Measurements from ENCODE around the gene CITED2. TPM values are rescaled to one million over a fixed set of nuclear protein-coding genes. Genes with fewer than 3 reads are reported as not detected.

The CITED2 gene
- total RNA-seq, 1 donor from 2014 or later, result 22.5 TPM

GRCh38 chr6:139373928-139374356, 506 bp downstream of the CITED2 start:
- DNase-seq (no peak), ATAC-seq (ENCODE audit: low read depth) (no peak)
- peaks cover 22% of the 10 kb centered on the region for H3K36me3 Mint-ChIP-seq (ENCODE audit: low read depth)
- H3K4me1 Mint-ChIP-seq, result peaks cover 36% of the 10 kb centered on the region
- ChIA-PET POLR2A (interaction anchor here (0.6 to 4.2 kb wide), 39 partner anchors 8 to 1934 kb away, joined by 3 to 42 read pairs (median 4); partner anchors contain the start of genes ABRACL, CCDC28A, HEBP2 and HECA), CTCF (interaction anchor here (1.2 to 4.9 kb wide), 8 partner anchors 9 to 387 kb away, joined by 3 to 34 read pairs (median 8); no protein-coding TSS in a partner anchor)
- H3K27ac Mint-ChIP-seq, result peak overlapping the region; percentile 100
- H3K9me3 Mint-ChIP-seq, result no peaks in the 10 kb centered on the region
- peak overlapping the region; percentile 99 for H3K4me3 Mint-ChIP-seq
- H3K27me3 Mint-ChIP-seq, result no peaks in the 10 kb centered on the region
- intact Hi-C loops (cut with micrococcal nuclease), result loop anchor here (1.0 to 10.0 kb wide), 13 partner anchors 19 to 1547 kb away; partner anchors contain the start of genes CCDC28A, HEBP2 and HECA
- TF ChIP-seq CTCF (IDR thresholded peaks at IDR 0.05), result no peak

GRCh38 chr6:139373154-139373927, 1.1 kb downstream of the CITED2 start:
- H3K36me3 Mint-ChIP-seq (ENCODE audit: low read depth), result peaks cover 22% of the 10 kb centered on the region
- ChIA-PET CTCF (interaction anchor here (0.8 to 4.9 kb wide), 10 partner anchors 9 to 566 kb away, joined by 3 to 34 read pairs (median 6); no protein-coding TSS in a partner anchor), POLR2A (interaction anchor here (0.6 to 4.2 kb wide), 26 partner anchors 8 to 779 kb away, joined by 3 to 42 read pairs (median 6); partner anchors contain the start of genes ABRACL, CCDC28A, HECA and TXLNB)
- no peaks in the 10 kb centered on the region for H3K27me3 Mint-ChIP-seq
- peak; percentile 15 for TF ChIP-seq CTCF (IDR thresholded peaks at IDR 0.05)
- peaks cover 36% of the 10 kb centered on the region for H3K4me1 Mint-ChIP-seq
- H3K9me3 Mint-ChIP-seq, result no peaks in the 10 kb centered on the region
- peak overlapping the region; percentile 99 for H3K4me3 Mint-ChIP-seq
- peak overlapping the region; percentile 100 for H3K27ac Mint-ChIP-seq
- DNase-seq, result peak; percentile 73
- peak; percentile 25 for ATAC-seq (ENCODE audit: low read depth)
- intact Hi-C loops (cut with micrococcal nuclease), result loop anchor here (2.0 to 10.0 kb wide), 3 partner anchors 734 to 1547 kb away; no protein-coding TSS in a partner anchor

- H3K36me3 Mint-ChIP-seq (ENCODE audit: low read depth), result peaks cover 22% of the 10 kb centered on the region
- ATAC-seq (ENCODE audit: low read depth) (no peak), DNase-seq (no peak)
- H3K27me3 Mint-ChIP-seq, result no peaks in the 10 kb centered on the region
- POLR2A ChIA-PET, result interaction anchor here (0.7 to 4.2 kb wide), 12 partner anchors 9 to 386 kb away, joined by 3 to 42 read pairs (median 18); partner anchors contain the start of genes ABRACL, HECA and TXLNB
- no peaks in the 10 kb centered on the region for H3K9me3 Mint-ChIP-seq
- peak overlapping the region; percentile 100 for H3K27ac Mint-ChIP-seq
- H3K4me1 Mint-ChIP-seq, result peaks cover 36% of the 10 kb centered on the region
- intact Hi-C loops (cut with micrococcal nuclease), result loop anchor here (2.0 to 10.0 kb wide), 3 partner anchors 735 to 1548 kb away; no protein-coding TSS in a partner anchor
- CTCF ChIA-PET, result interaction anchor here (0.8 to 4.9 kb wide), 9 partner anchors 8 to 566 kb away, joined by 3 to 34 read pairs (median 4); no protein-coding TSS in a partner anchor
- no peak for TF ChIP-seq CTCF (IDR thresholded peaks at IDR 0.05)
- peak overlapping the region; percentile 99 for H3K4me3 Mint-ChIP-seq
Observed at GRCh38 chr6:139372326-139373153, 1.9 kb downstream of the CITED2 start.

GRCh38 chr6:139371421-139372203, 2.8 kb downstream of the CITED2 start:
- no peaks in the 10 kb centered on the region for H3K9me3 Mint-ChIP-seq
- no peaks in the 10 kb centered on the region for H3K27me3 Mint-ChIP-seq
- TF ChIP-seq CTCF (IDR thresholded peaks at IDR 0.05), result no peak
- ATAC-seq (ENCODE audit: low read depth), result no peak
- POLR2A ChIA-PET, result interaction anchor here (0.9 to 1.6 kb wide), 2 partner anchors 152 to 245 kb away, joined by 3 to 4 read pairs; no protein-coding TSS in a partner anchor
- H3K4me1 Mint-ChIP-seq, result peaks cover 34% of the 10 kb centered on the region
- intact Hi-C loops (cut with micrococcal nuclease), result loop anchor here (2.0 to 10.0 kb wide), 3 partner anchors 736 to 1549 kb away; no protein-coding TSS in a partner anchor
- CTCF ChIA-PET, result interaction anchor here (2.4 to 4.9 kb wide), 2 partner anchors 151 to 153 kb away, joined by 34 to 40 read pairs; no protein-coding TSS in a partner anchor
- H3K36me3 Mint-ChIP-seq (ENCODE audit: low read depth), result peaks cover 22% of the 10 kb centered on the region
- H3K27ac Mint-ChIP-seq, result peak overlapping the region; percentile 30
- DNase-seq, result no peak
- H3K4me3 Mint-ChIP-seq, result peak overlapping the region; percentile 19

Data from activated B cell treated with CpG ODN at 0.5 μM for 24 hours (primary cell).